ENCODE data around the gene DNAJC5. TPM values are rescaled to one million over a fixed set of nuclear protein-coding genes. Genes with fewer than 3 reads are reported as not detected.
A peak's percentile ranks its signal among the peaks of the same experiment; 100 is the strongest.

Gene DNAJC5
- total RNA-seq, 4 donors from 2014 or later: 38.4 to 87.4 (median 75.1) TPM

- Histone ChIP-seq H3K9me3 (no peaks in the 10 kb centered on the region), H3K4me3 (replicated peaks in 1 of 3) (peak overlapping the region in 1 of 3 donors; percentile 27), H3K4me1 (peaks cover 15 to 43% of the 10 kb centered on the region in 2 donors), H3K27ac (no peak overlapping the region), H3K27me3 (no peaks in the 10 kb centered on the region), H3K36me3 (peaks cover 13 to 22% of the 10 kb centered on the region in 2 donors)
- DNase-seq: peak; percentile 40 to 51
- intact Hi-C loops (cut with DNase I): no loop called here
- TF ChIP-seq POLR2A (IDR thresholded peaks at IDR 0.05): peak in 1 of 2 donors; percentile 17
- TF ChIP-seq, protein P1, sequence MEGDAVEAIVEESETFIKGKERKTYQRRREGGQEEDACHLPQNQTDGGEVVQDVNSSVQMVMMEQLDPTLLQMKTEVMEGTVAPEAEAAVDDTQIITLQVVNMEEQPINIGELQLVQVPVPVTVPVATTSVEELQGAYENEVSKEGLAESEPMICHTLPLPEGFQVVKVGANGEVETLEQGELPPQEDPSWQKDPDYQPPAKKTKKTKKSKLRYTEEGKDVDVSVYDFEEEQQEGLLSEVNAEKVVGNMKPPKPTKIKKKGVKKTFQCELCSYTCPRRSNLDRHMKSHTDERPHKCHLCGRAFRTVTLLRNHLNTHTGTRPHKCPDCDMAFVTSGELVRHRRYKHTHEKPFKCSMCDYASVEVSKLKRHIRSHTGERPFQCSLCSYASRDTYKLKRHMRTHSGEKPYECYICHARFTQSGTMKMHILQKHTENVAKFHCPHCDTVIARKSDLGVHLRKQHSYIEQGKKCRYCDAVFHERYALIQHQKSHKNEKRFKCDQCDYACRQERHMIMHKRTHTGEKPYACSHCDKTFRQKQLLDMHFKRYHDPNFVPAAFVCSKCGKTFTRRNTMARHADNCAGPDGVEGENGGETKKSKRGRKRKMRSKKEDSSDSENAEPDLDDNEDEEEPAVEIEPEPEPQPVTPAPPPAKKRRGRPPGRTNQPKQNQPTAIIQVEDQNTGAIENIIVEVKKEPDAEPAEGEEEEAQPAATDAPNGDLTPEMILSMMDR (IDR thresholded peaks at IDR 0.05): no peak
- WGBS, 2 donors: 9 to 13% methylated on average over 12 to 13 of the region's 28 CpGs
Observed at GRCh38 chr20:63957004-63957689, 62.2 kb downstream of the DNAJC5 start.

DNA sequence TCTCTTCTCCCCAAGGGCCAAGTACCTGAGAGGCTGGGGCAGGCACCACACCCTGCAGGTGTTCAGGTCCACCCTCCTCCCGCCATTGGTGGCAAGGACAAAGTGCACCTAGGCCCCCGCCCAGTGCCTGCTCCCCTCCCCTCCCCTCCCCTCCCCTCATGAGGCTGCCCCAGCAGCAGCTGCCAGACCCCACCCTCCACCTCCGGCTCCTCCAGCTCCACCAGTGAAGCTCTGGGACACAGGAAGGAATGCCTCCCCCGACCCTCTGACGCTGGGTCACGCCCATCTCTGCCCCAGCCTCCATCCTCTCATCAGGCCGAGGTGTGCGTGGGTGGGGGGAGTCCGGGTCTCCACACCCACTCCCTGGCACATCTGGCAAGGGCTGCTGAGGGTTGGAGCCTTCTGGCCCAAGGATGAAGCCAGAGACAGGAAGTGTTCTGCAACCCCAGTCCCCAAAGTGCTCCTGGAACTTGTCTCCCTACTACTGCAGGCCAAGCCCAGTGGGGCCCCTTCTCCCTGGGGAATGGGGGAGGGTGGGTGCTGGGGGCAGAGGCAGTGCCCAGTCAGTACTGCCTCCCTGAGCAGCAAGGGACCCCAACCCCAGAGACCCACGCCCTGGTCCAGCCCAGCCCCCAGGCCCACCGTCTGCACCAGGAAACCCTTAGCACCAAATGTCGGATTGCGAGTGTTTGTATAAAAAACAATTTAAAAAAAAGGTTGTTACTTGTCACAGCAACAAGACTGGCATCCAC, 62.9 kb downstream of the DNAJC5 start:
- 63 to 73% methylated on average over 9 to 11 of the region's 13 CpGs for WGBS, 2 donors
- peaks cover 15 to 36% of the 10 kb centered on the region in 2 donors for H3K4me1 ChIP-seq
- no peak overlapping the region for H3K4me3 ChIP-seq (replicated peaks in 1 of 3)
- no peaks in the 10 kb centered on the region for H3K27me3 ChIP-seq
- intact Hi-C loops (cut with DNase I): no loop called here
- no peak for DNase-seq
- no peaks in the 10 kb centered on the region for H3K9me3 ChIP-seq
- H3K36me3 ChIP-seq: peaks cover 21 to 26% of the 10 kb centered on the region in 2 donors
- no peak for TF ChIP-seq POLR2A (IDR thresholded peaks at IDR 0.05)
- TF ChIP-seq, protein P1 (IDR thresholded peaks at IDR 0.05): no peak
- no peak overlapping the region for H3K27ac ChIP-seq

DNA sequence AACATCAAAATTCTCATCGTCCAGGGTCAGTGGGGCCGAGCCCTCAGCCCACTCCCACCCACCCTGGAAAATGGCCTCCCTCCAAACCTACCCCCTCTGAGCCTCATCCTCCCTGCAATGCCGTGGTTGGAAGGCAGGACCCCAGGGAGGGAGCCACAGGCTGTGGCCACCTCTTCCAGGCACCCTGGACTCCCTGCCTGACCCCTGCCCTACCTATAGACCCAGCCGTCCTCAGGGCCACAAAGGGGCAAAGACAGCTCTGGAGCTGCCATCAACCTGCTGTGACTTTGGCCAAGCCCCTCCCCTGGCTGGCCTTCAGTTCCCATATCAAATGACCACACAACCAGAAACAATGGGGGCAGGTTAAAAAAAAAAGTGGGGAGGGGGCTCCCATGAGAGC, 63.5 kb downstream of the DNAJC5 start:
- Histone ChIP-seq H3K4me1 (peaks cover 15 to 34% of the 10 kb centered on the region in 2 donors), H3K27me3 (no peaks in the 10 kb centered on the region), H3K27ac (no peak overlapping the region), H3K9me3 (no peaks in the 10 kb centered on the region), H3K4me3 (replicated peaks in 1 of 3) (no peak overlapping the region), H3K36me3 (peaks cover 27 to 30% of the 10 kb centered on the region in 2 donors)
- intact Hi-C loops (cut with DNase I): no loop called here
- WGBS, 2 donors: 77% methylated on average over 4 of the region's 4 CpGs; no CpG with 5 or more reads in 1 of the 2 donors
- TF ChIP-seq, protein P1 (IDR thresholded peaks at IDR 0.05): no peak
- TF ChIP-seq POLR2A (IDR thresholded peaks at IDR 0.05): no peak
- DNase-seq: no peak

GRCh38 chr20:63958964-63959698, 64.2 kb downstream of the DNAJC5 start:
- intact Hi-C loops (cut with DNase I): no loop called here
- H3K36me3 ChIP-seq: peaks cover 33 to 36% of the 10 kb centered on the region in 2 donors
- H3K27ac ChIP-seq: no peak overlapping the region
- TF ChIP-seq POLR2A (IDR thresholded peaks at IDR 0.05): no peak
- TF ChIP-seq, protein P1 (IDR thresholded peaks at IDR 0.05): no peak
- DNase-seq: no peak
- no peaks in the 10 kb centered on the region for H3K9me3 ChIP-seq
- peaks cover 15 to 27% of the 10 kb centered on the region in 2 donors for H3K4me1 ChIP-seq
- H3K4me3 ChIP-seq (replicated peaks in 1 of 3): no peak overlapping the region
- no peaks in the 10 kb centered on the region for H3K27me3 ChIP-seq
- WGBS, 2 donors: 91 to 98% methylated on average over 4 to 5 of the region's 10 CpGs

Data from thyroid gland (tissue), 4 donors.